Iris pigment epithelial cell (primary cell): ENCODE data around the gene VSX1.

Experiments used
- DNase-seq: peaks from one replicate; pipeline ENCODE4 v3.0.0-alpha.2; 2011; ENCODE audit warnings: low read depth

VSX1 gene

GRCh38 chr20:25081730-25082497, at the start of gene VSX1:
TSS of gene VSX1 (minus strand) at chr20:25082141. CDS start at chr20:25082096, 45 bp downstream.
- no peak for DNase-seq

DNA sequence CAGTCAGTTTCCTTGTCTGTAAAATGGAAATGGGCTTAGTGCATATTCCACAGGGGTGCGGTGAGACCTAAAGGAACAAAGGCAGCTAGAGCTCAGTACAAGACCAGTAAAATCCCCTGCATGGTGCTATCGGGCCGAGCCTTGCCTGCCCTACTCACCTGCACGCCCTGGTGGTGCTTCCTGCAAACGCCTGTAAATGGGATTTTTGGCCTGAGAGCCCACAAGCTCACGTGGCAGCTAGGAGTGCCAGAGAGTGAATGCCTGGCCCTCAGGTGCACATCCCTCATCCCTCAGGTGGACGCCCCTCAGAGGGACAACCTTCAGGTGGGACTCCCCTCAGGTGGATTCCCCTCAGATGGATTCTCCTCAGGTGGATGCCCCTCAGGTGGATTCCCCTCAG, 48.0 kb upstream of the VSX1 start:
- DNase-seq = no peak

DNA sequence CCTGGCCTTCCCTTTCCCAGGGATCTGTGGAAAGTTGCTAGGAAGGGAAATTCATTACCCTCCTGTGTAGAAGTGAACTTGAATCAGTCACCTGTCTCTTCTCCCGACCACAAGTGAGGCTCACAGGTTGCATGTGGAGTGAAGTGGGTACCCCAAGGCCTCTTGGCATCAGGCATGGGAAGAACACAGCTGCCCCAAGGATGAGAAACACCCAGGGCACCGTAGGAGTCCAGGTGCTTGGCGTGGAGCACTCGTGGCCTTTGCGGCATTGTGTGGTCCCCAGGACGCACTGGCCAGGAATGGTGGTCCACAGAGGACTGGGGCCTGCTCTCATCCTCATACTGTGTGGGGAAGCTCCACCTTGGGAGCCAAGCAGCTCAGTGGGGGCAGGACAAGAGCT, 47.5 kb upstream of the VSX1 start:
- no peak for DNase-seq

- DNase-seq = no peak
These were observed 46.7 kb upstream of the VSX1 start for GRCh38 chr20:25128649-25129048.

DNA sequence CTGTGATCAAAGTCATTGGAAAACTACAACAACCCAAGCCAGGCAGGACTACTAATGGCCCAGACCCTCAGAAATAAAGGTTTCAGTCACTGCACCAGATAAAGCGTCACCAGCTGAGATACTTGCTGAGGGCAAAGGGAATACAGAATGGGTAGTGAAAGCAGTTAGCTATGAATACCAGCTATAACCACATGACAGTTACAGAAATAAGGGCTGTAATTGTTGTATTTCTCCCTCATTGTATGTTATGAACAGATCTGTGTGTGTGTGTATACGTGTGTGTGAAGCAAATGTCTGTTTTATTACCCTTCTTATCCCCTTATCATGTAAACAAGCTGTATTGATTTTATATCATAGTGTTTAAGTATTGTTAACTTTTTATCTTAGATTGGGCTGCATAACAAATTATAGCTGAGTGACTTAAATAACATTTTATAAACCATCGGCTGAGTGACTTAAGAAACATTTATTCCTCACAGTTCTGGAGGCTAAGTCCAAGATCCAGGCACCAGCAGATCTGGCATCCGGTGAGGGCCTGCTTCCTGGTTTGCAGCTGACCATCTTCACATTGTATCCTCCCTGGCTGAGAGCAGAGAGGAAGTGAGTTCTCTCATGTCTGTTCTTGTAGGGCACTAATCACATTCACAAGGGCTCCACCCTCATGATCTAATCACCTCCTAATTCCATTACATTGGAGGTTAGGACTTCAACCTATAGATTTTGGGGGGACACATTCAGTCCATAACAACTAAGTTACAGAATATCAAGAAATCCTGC, 46.0 kb upstream of the VSX1 start:
- no peak for DNase-seq

DNA sequence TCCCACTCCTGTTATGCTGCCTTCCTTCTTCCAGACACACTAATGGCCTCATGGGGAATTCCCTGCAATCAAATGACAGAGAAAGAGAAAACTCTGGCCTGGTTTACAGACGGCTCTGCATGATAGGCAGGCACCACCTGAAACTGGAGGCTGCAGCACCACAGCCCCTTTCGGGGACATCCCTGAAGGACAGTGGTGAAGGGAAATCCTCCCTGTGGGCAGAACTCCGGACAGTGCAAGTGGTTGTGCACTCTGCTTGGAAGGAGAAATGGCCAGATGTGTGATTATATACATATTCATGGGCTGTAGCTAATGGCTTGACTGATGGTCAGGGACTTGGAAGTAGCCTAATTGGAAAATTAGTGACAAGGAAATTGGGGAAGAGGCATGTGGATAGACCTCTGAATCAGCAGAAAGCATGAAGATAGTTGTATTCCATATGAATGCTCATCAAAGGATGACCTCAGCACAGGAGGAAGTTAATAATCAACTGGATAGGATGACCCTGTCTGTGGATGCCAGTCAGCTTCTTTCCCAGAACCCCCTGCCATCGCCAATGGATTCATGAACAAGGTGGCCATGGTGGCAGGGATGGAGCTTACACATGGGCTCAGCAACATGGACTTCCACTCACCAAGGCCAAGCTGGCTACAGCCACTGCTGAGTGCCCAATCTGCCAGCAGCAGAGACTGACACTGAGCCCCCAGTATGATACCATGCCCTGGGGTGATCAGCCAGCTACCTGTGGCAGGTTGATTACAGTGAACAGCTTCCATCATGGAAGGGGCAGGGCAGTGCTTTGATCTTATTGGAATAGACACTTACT, 44.5 kb upstream of the VSX1 start:
- no peak for DNase-seq

GRCh38 chr20:25125636-25126035, 43.7 kb upstream of the VSX1 start:
- no peak for DNase-seq

- DNase-seq = no peak
These were observed 39.0 kb upstream of the VSX1 start for GRCh38 chr20:25120920-25121319.

GRCh38 chr20:25120457-25120856, 38.5 kb upstream of the VSX1 start:
- no peak for DNase-seq

DNA sequence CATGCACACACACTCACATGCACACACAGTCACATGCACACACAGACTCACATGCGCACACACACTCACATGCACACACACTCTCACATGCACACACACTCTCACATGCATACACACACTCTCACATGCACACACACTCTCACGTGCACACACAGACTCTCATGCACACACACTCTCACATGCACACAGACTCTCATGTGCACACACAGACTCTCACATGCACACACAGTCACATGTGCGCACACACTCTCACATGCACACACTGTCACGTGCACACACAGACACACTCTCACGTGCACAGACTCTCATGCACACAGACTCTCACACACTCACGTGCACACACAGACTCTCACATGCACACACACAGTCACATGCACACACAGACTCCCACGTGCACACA, 36.6 kb upstream of the VSX1 start:
- no peak for DNase-seq

DNA sequence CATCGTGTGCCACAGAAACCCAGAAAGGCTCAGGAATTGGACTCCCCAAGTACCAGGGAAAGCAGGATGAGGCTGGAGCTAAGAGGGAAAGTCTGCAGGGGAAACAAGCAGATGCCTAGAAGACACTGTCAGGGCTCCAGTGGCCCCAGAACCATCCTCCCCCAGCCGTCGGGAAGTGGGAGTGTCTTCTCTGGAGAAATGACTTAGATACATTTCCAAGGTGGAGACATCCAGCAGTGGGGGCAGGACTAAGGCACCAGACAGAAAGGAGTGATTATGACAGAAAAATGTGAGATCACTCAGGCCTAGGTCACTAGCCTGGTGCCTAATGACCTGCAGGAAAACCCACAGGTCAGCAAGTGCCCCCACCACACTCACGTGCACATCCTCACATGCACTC, 36.0 kb upstream of the VSX1 start:
- DNase-seq = no peak

DNA sequence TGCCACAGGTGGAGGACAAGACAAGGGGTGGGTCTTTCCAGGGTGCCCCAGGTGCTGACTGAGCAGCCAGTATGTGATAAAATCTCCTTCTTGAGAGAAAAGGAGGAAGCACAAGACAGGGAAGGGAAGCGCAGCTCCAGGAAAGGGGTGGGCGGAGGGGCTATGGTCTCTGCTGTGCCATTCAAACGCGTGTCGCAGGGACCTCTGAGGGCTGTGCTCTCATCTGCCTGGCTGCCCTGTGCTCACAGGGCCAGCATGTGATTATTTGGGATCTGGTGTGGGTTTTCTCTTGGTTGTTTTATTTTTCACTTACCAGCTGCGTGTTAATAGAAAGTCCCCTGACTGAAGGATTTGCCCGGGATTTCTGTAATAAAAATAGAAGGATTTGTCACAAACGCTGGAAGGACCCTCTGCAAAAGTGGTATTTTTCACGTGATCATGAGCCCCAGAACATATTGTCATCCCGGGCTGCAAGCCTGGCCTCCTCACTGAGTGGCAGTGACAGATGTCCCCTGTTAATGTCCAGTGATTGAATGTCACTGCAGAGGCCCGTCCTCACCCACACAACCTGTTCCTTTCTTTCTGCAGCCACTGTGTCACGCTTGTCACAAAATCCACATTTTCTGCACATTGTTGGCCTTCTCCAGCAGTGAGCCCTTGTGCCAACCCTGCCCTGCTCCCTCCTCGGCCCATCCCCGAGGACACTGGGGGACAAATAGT, 35.0 kb upstream of the VSX1 start:
- no peak for DNase-seq

DNA sequence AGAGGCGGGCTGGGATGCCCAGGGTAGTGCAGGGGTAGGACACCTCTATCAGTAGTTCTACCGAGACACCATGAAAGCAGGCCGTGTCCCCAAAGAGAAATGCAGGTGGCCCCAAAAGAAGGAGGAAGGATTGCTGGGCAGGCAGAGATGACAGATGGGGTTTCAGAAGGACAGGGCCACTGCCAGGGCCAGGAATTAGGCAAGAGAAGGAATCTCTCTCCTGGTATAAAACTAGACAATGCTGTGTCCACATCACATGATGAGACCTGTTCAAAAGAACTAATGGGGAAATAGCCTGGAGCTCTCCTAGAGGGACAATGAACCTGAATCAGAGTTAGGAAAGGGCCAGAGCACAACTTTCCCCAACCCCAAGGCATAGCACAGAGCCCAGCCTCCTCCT, 21.6 kb upstream of the VSX1 start:
- no peak for DNase-seq

- no peak for DNase-seq
These were observed 19.0 kb upstream of the VSX1 start for GRCh38 chr20:25100914-25101313.

DNA sequence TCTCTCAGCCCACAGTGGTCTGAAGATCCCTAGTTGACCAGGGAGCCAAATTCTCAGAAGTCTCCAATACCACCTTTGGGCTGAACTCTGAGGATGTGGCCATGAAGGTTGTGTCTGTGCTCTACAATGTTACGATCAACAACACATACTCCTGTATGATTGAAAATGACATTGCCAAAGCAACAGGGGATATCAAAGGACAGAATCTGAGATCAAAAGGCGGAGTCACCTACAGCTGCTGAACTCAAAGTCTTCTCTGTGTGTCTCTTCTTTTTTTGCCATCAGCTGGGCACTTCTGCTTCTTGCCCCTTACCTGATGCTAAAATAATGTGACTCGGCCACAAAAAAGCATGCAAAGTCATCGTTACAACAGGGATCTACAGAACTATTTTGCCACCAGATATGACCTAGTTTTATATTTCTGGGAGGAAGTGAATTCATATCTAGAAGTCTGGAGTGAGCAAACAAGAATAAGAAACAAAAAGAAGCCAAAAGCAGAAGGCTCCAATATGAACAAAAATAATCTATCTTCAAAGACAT, 17.7 kb upstream of the VSX1 start:
- DNase-seq = no peak

- DNase-seq = no peak
These were observed 15.6 kb upstream of the VSX1 start for GRCh38 chr20:25097498-25097897.

- no peak for DNase-seq
These were observed 8.8 kb upstream of the VSX1 start for GRCh38 chr20:25090492-25091429.

GRCh38 chr20:25089662-25090061, 7.7 kb upstream of the VSX1 start:
- no peak for DNase-seq

- no peak for DNase-seq
These were observed 7.2 kb upstream of the VSX1 start for GRCh38 chr20:25089096-25089495.

DNA sequence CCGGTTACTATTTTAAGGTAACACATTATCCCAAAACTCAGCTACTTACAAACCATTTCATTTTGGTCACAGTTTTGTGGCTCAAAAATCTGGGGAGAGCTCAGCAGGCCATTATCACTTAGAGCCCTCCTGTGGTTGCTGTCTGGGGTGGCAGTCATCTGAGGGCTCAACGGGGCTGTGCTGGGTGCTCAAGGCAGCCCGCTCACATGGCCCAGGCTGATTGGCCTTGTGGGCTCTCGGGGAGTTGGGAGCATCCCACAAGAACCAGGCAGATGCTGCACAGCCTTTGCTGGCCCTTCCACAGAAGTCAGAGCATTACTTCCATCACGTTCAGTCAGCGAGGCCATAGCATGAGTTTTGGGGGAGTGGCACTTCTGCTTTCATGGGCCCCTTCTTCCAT, 6.3 kb upstream of the VSX1 start:
- no peak for DNase-seq
